Measurements from ENCODE around the gene HYAL3.
"Not testable (repeated sequence)": the region's sequence is repeated elsewhere in the genome, so short reads cannot be mapped to it uniquely, and the experiment has no call there.

Gene HYAL3

GRCh38 chr3:50254577-50255250 is 44.5 kb downstream of the HYAL3 start:
- peak in 1 of 2 donors; percentile 70 for DNase-seq

GRCh38 chr3:50251220-50251619 is 48.0 kb downstream of the HYAL3 start:
- DNase-seq: no peak

- DNase-seq: no peak
Observed at GRCh38 chr3:50250514-50250913, 48.7 kb downstream of the HYAL3 start.

- no peak for DNase-seq
Observed at GRCh38 chr3:50249457-50249856, 49.7 kb downstream of the HYAL3 start.

- no peak for DNase-seq
Observed at GRCh38 chr3:50248387-50248786, 50.8 kb downstream of the HYAL3 start.

- peak; percentile 80 to 84 for DNase-seq
Observed at GRCh38 chr3:50246517-50246954, 52.7 kb downstream of the HYAL3 start.

- peak; percentile 90 to 93 for DNase-seq
Observed at GRCh38 chr3:50245831-50246516, 53.2 kb downstream of the HYAL3 start.

GRCh38 chr3:50245251-50245745 is 53.9 kb downstream of the HYAL3 start:
- DNase-seq: no peak

- not testable (repeated sequence) for DNase-seq
Observed at GRCh38 chr3:50244813-50245212, 54.4 kb downstream of the HYAL3 start.

GRCh38 chr3:50243543-50243895 is 55.7 kb downstream of the HYAL3 start:
- DNase-seq: no peak

GRCh38 chr3:50242851-50243542 is 56.2 kb downstream of the HYAL3 start:
- DNase-seq: peak; percentile 48 to 86

Data from CD4-positive, alpha-beta T cell treated with Interleukin-1 beta for 1 hour (primary cell).